H1 (cell line): ENCODE data around the gene RABGGTB. TPM values are rescaled to one million over a fixed set of nuclear protein-coding genes. Genes with fewer than 3 reads are reported as not detected.

Experiments
- CTCF ChIA-PET: fragments of 300-600 bp; sonication (Branson Sonifier 250); formaldehyde crosslinking; loops from one replicate; lab custom pipeline; 2021; ENCODE audit not compliant: partially characterized antibody; lab: Charles Lee
- POLR2A ChIA-PET: fragments of 300-600 bp; sonication (Branson Sonifier 250); formaldehyde crosslinking; loops from one replicate; lab custom pipeline; 2021; ENCODE audit warnings: inconsistent platforms; ENCODE audit not compliant: partially characterized antibody; lab: Charles Lee
- DNase-seq, 2 experiments: peaks; one replicate each; pipeline versions ENCODE4 v3.0.0 to v3.0.0-alpha.2; 2010 to 2022; ENCODE audit warnings: low spot score in 2 of 2, low read depth in 1 of 2, mixed read lengths in 1 of 2
- FAIRE-seq: peaks from 2 replicates; lab custom pipeline; 2011; peaks lifted over from hg19 to GRCh38; lab: Jason Lieb, UNC
- H2AFZ ChIP-seq: 2 replicates; pipeline ENCODE4 v1.8.1; 2012; ENCODE audit warnings: low read length, inconsistent platforms
- H2AK5ac ChIP-seq: 2 replicates; pipeline ENCODE4 v1.6.1; 2013; ENCODE audit warnings: low read depth, low read length
- H2BK120ac ChIP-seq: replicated peaks from 2 replicates; pipeline ENCODE3; 2013; ENCODE audit warnings: low read depth, low read length, inconsistent platforms
- H2BK12ac ChIP-seq: 2 replicates; pipeline ENCODE4 v1.6.1; 2013; ENCODE audit warnings: low read depth, low read length
- H2BK15ac ChIP-seq: 2 replicates; pipeline ENCODE4 v1.6.1; 2013; ENCODE audit warnings: low read length
- H2BK20ac ChIP-seq: 2 replicates; pipeline ENCODE4 v1.6.1; 2013; ENCODE audit warnings: low read length
- H2BK5ac ChIP-seq: 2 replicates; pipeline ENCODE4 v1.6.1; 2013; ENCODE audit warnings: low read depth, low read length
- H3K14ac ChIP-seq: 2 replicates; pipeline ENCODE4 v1.6.1; 2013; ENCODE audit warnings: inconsistent platforms; ENCODE audit not compliant: insufficient read length
- H3K18ac ChIP-seq: 2 replicates; pipeline ENCODE4 v1.6.1; 2013; ENCODE audit warnings: low read length; ENCODE audit errors: extremely low read depth
- H3K23ac ChIP-seq: 2 replicates; pipeline ENCODE4 v1.6.1; 2013; ENCODE audit warnings: inconsistent platforms; ENCODE audit not compliant: insufficient read length
- H3K23me2 ChIP-seq: 2 replicates; pipeline ENCODE4 v1.6.1; 2013; ENCODE audit warnings: low read depth, low read length
- H3K27ac ChIP-seq: 2 replicates; pipeline ENCODE4 v1.6.1; 2011; ENCODE audit warnings: low read depth, low read length, inconsistent platforms
- H3K27me3 ChIP-seq, 4 experiments: replicated peaks in 1 of 4; 1 replicate in 1 of 4; 2 replicates in 3 of 4; pipeline versions ENCODE4 v1.6.1 to v1.8.1; 2011 to 2013; ENCODE audit warnings: low read length in 3 of 4, mild to moderate bottlenecking in 3 of 4, inconsistent platforms in 2 of 4, mixed read lengths in 2 of 4, moderate library complexity in 1 of 4; ENCODE audit not compliant: control insufficient read depth in 3 of 4, insufficient read depth in 3 of 4; ENCODE audit errors: extremely low read depth in 1 of 4
- H3K36me3 ChIP-seq, 4 experiments: 2 replicates each; pipeline versions ENCODE4 v1.6.1 to v1.8.1; 2011 to 2013; ENCODE audit warnings: mild to moderate bottlenecking in 4 of 4, low read length in 3 of 4, moderate library complexity in 2 of 4, control low read depth in 1 of 4, inconsistent platforms in 1 of 4; ENCODE audit not compliant: insufficient read depth in 4 of 4, control insufficient read depth in 2 of 4
- H3K4ac ChIP-seq: replicated peaks from 2 replicates; pipeline ENCODE3; 2013; ENCODE audit warnings: low read length, low read depth, mixed read lengths, inconsistent platforms; ENCODE audit not compliant: insufficient read length
- H3K4me1 ChIP-seq, 4 experiments: replicated peaks in 1 of 4; 1 replicate in 1 of 4; 2 replicates in 3 of 4; pipeline versions ENCODE4 v1.6.1 to v1.8.1; 2011 to 2013; ENCODE audit warnings: low read length in 3 of 4, inconsistent platforms in 2 of 4, mixed read lengths in 1 of 4; ENCODE audit not compliant: insufficient read depth in 4 of 4, control insufficient read depth in 3 of 4
- H3K4me2 ChIP-seq, 2 experiments: 2 replicates each; pipeline versions ENCODE4 v1.6.1 to v1.8.1; 2011 to 2013; ENCODE audit warnings: low read depth in 2 of 2, low read length in 2 of 2, control low read depth in 1 of 2, inconsistent platforms in 1 of 2, mild to moderate bottlenecking in 1 of 2; ENCODE audit not compliant: insufficient read depth in 1 of 2
- H3K4me3 ChIP-seq, 4 experiments: fragments of 200-600, 300-600 bp in 1 of 4; sonication (generic), shearing (Covaris generic), sonication (Bioruptor Twin) in 1 of 4; 2 replicates each; pipeline versions ENCODE4 v1.5.1 to v1.8.1; 2011 to 2016; ENCODE audit warnings: low read length in 4 of 4, low read depth in 3 of 4, control low read depth in 2 of 4, inconsistent platforms in 2 of 4, mild to moderate bottlenecking in 2 of 4, mixed read lengths in 1 of 4, moderate library complexity in 1 of 4; ENCODE audit not compliant: insufficient read depth in 2 of 4; ENCODE audit errors: extremely low read depth in 1 of 4
- H3K56ac ChIP-seq: replicated peaks from 2 replicates; pipeline ENCODE3; 2013; ENCODE audit warnings: low read depth, mild to moderate bottlenecking, mixed read lengths, low read length, inconsistent platforms; ENCODE audit not compliant: insufficient read length
- H3K79me1 ChIP-seq: 2 replicates; pipeline ENCODE4 v1.6.1; 2013; ENCODE audit warnings: low read depth, low read length, control low read depth
- H3K79me2 ChIP-seq, 2 experiments: 2 replicates each; pipeline versions ENCODE4 v1.6.1 to v1.8.1; 2012 to 2013; ENCODE audit warnings: low read length in 2 of 2, mild to moderate bottlenecking in 2 of 2, inconsistent platforms in 1 of 2; ENCODE audit not compliant: insufficient read depth in 2 of 2, control insufficient read depth in 1 of 2
- H3K9ac ChIP-seq, 4 experiments: replicated peaks in 1 of 4; 1 replicate in 1 of 4; 2 replicates in 3 of 4; pipeline versions ENCODE4 v1.6.1 to v1.8.1; 2011 to 2013; ENCODE audit warnings: low read depth in 3 of 4, low read length in 3 of 4, control low read depth in 2 of 4, mild to moderate bottlenecking in 2 of 4, moderate library complexity in 2 of 4, inconsistent platforms in 1 of 4; ENCODE audit errors: extremely low read depth in 1 of 4
- H3K9me3 ChIP-seq, 2 experiments: 2 replicates each; pipeline versions ENCODE4 v1.6.1 to v1.8.1; 2012 to 2013; ENCODE audit warnings: mild to moderate bottlenecking in 2 of 2, moderate library complexity in 2 of 2, control low read depth in 1 of 2, inconsistent platforms in 1 of 2, low read depth in 1 of 2, low read length in 1 of 2, mixed read lengths in 1 of 2; ENCODE audit not compliant: insufficient read depth in 2 of 2
- H4K20me1 ChIP-seq, 2 experiments: replicated peaks in 1 of 2; 2 replicates each; pipeline versions ENCODE3 to v1.8.1; 2011 to 2013; ENCODE audit warnings: inconsistent platforms in 2 of 2, low read length in 2 of 2, mild to moderate bottlenecking in 1 of 2; ENCODE audit not compliant: insufficient read depth in 2 of 2, control insufficient read depth in 1 of 2
- H4K5ac ChIP-seq: 2 replicates; pipeline ENCODE4 v1.6.1; 2013; ENCODE audit warnings: low read length, low read depth, mixed read lengths, inconsistent platforms; ENCODE audit not compliant: insufficient read length
- H4K8ac ChIP-seq: 2 replicates; pipeline ENCODE4 v1.8.0; 2013; ENCODE audit warnings: mild to moderate bottlenecking, moderate library complexity, low read length, inconsistent platforms; ENCODE audit not compliant: insufficient read depth; ENCODE audit errors: extremely low read depth
- H4K91ac ChIP-seq: replicated peaks from 2 replicates; pipeline ENCODE3; 2013; ENCODE audit warnings: low read length, mixed read lengths, inconsistent platforms; ENCODE audit not compliant: insufficient read length
- ASH2L ChIP-seq: fragments of 200-600, 300-600 bp; sonication (generic); IDR thresholded peaks from one replicate; pipeline ENCODE4 v1.7.1; 2017; ENCODE audit warnings: low read length
- CBX8 ChIP-seq: fragments of 300-800, 300-1000 bp; sonication (generic); IDR thresholded peaks from 2 replicates; pipeline ENCODE4 v1.7.1; 2016; ENCODE audit warnings: low read depth, low read length, borderline replicate concordance
- CEBPB ChIP-seq: IDR thresholded peaks from 2 replicates; pipeline ENCODE4 v1.6.1; 2012; ENCODE audit warnings: low read depth, low read length
- CTCF ChIP-seq, 3 experiments: IDR thresholded peaks; 1 replicate in 2 of 3; 2 replicates in 1 of 3; pipeline versions ENCODE4 v1.5.1 to v1.6.1; 2011; ENCODE audit warnings: low read length in 3 of 3, mild to moderate bottlenecking in 3 of 3, inconsistent platforms in 2 of 3, low read depth in 1 of 3, moderate library complexity in 1 of 3; ENCODE audit not compliant: insufficient read depth in 1 of 3; ENCODE audit errors: control extremely low read depth in 1 of 3
- EZH2 ChIP-seq: fragments of 200-600 bp; sonication (generic); IDR thresholded peaks from 2 replicates; pipeline ENCODE4 v1.7.1; 2012; ENCODE audit warnings: low read depth, mild to moderate bottlenecking, moderate library complexity, low read length, inconsistent platforms; ENCODE audit not compliant: severe bottlenecking
- JUN ChIP-seq: IDR thresholded peaks from 2 replicates; pipeline ENCODE4 v1.6.1; 2011; ENCODE audit warnings: low read depth, mild to moderate bottlenecking, improper control_type of control experiment, low read length
- JUND ChIP-seq: IDR thresholded peaks from 2 replicates; pipeline ENCODE4 v1.6.1; 2011; ENCODE audit warnings: mild to moderate bottlenecking, improper control_type of control experiment, low read length
- KDM4A ChIP-seq: IDR thresholded peaks from one replicate; pipeline ENCODE4 v1.7.1; 2012; ENCODE audit warnings: low read depth, mild to moderate bottlenecking, moderate library complexity, low read length, inconsistent platforms; ENCODE audit not compliant: severe bottlenecking
- RNF2 ChIP-seq: fragments of 200-900, 300-1000 bp; sonication (generic); IDR thresholded peaks from 2 replicates; pipeline ENCODE4 v1.7.1; 2016; ENCODE audit warnings: borderline replicate concordance, low read depth, mild to moderate bottlenecking, antibody characterized with exemption, low read length; ENCODE audit not compliant: poor library complexity, severe bottlenecking; ENCODE audit errors: missing control alignments
- SIRT6 ChIP-seq: IDR thresholded peaks from one replicate; pipeline ENCODE4 v1.7.1; 2012; ENCODE audit warnings: low read length, inconsistent platforms
- SIX5 ChIP-seq: IDR thresholded peaks from 2 replicates; pipeline ENCODE4 v1.6.1; 2011; ENCODE audit warnings: mild to moderate bottlenecking, low read depth, low read length
- polyA plus RNA-seq, 7 experiments: library from polyadenylated mRNA; depleted of rRNA in 3 of 7; stranded (reverse) in 5 of 7; unstranded in 2 of 7; fragments of >200 nt in 5 of 7; fragments of 200-250 nt in 2 of 7; gene quantifications; 1 replicate in 5 of 7; 2 replicates in 1 of 7; 4 replicates in 1 of 7; pipeline versions ENCODE4 v1.2.1 to v1.2.3, GENCODE V29; 2011 to 2013; ENCODE audit warnings: missing spikeins in 2 of 7, mixed read lengths in 2 of 7
- total RNA-seq: library from RNA; stranded (reverse); fragmentation: NEBNext Ultra II Directional; extraction: Animal tissue kit (Norgen Biotek cat#: 25700); gene quantifications from 2 replicates; pipeline ENCODE4 v1.2.1, GENCODE V29; 2021
- TF ChIP-seq, protein P1 (sequence below): IDR thresholded peaks from 2 replicates; pipeline ENCODE4 v1.6.1; 2012; ENCODE audit warnings: inconsistent platforms

RABGGTB gene
- total and polyA plus RNA-seq, 2 of the 8 experiments (the other 6 are each of a cell fraction or from before 2014, with no cell fraction given): 70.7 to 124 TPM

GRCh38 chr1:75841421-75841820 lies 55.4 kb downstream of the RABGGTB start:
- Histone ChIP-seq H3K23ac (no peak overlapping the region), H4K8ac (no peak overlapping the region), H3K27me3 (no peaks in the 10 kb centered on the region), H3K56ac (no peak overlapping the region), H3K4ac (no peak overlapping the region), H3K9ac (no peak overlapping the region), H3K4me1 (no peaks in the 10 kb centered on the region), H4K91ac (no peak overlapping the region), H4K20me1 (no peaks in the 10 kb centered on the region), H3K79me1 (no peaks in the 10 kb centered on the region), H2BK15ac (no peak overlapping the region), H4K5ac (no peak overlapping the region), H3K79me2 (no peaks in the 10 kb centered on the region), H3K18ac (no peak overlapping the region), H2BK12ac (no peak overlapping the region), H3K9me3 (no peaks in the 10 kb centered on the region), H3K14ac (no peak overlapping the region), H3K4me3 (no peak overlapping the region), H3K36me3 (no peaks in the 10 kb centered on the region), H3K23me2 (no peaks in the 10 kb centered on the region), H3K4me2 (no peak overlapping the region), H2AFZ (no peak overlapping the region), H2AK5ac (no peak overlapping the region), H2BK120ac (no peak overlapping the region), H2BK20ac (no peak overlapping the region), H3K27ac (no peak overlapping the region), H2BK5ac (no peak overlapping the region)
- no peak for FAIRE-seq
- POLR2A ChIA-PET: no interaction called here
- CTCF ChIA-PET: interaction anchor here (0.8 to 1.4 kb wide), 2 partner anchors 39 to 575 kb away, joined by 3 to 4 read pairs; no protein-coding TSS in a partner anchor
- DNase-seq: no peak
- no peak for TF ChIP-seq CBX8
- no peak for TF ChIP-seq JUND
- TF ChIP-seq SIRT6: no peak
- TF ChIP-seq SIX5: no peak
- TF ChIP-seq JUN: no peak
- TF ChIP-seq ASH2L: no peak
- no peak for TF ChIP-seq EZH2
- TF ChIP-seq CEBPB: no peak
- no peak for TF ChIP-seq RNF2
- no peak for TF ChIP-seq KDM4A
- TF ChIP-seq, protein P1, sequence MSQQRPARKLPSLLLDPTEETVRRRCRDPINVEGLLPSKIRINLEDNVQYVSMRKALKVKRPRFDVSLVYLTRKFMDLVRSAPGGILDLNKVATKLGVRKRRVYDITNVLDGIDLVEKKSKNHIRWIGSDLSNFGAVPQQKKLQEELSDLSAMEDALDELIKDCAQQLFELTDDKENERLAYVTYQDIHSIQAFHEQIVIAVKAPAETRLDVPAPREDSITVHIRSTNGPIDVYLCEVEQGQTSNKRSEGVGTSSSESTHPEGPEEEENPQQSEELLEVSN: no peak
- no peak for TF ChIP-seq CTCF (IDR thresholded peaks at IDR 0.05; ENCODE audit: control extremely low read depth in 1 of 3, insufficient read depth in 1 of 3, low read depth in 1 of 3, low read length in 3 of 3)
